SK-N-SH (cell line): ENCODE data around the gene GAST. TPM values are rescaled to one million over a fixed set of nuclear protein-coding genes. Genes with fewer than 3 reads are reported as not detected.
A peak's percentile ranks its signal among the peaks of the same experiment; 100 is the strongest.
"Not testable (repeated sequence)": the region's sequence is repeated elsewhere in the genome, so short reads cannot be mapped to it uniquely, and the experiment has no call there.

Source experiments
- CTCF ChIA-PET: fragments of 300-600, 350-600 bp; formaldehyde crosslinking; extraction: SDS; loops from one replicate; lab custom pipeline; 2021; lab: Yijun Ruan, JAX
- POLR2A ChIA-PET: fragments of 350-600 bp; sonication (Branson Sonifier 250); formaldehyde crosslinking; extraction: SDS; loops from one replicate; lab custom pipeline; 2020; ENCODE audit warnings: antibody characterized with exemption, inconsistent platforms; lab: Yijun Ruan, JAX
- DNase-seq: peaks from one replicate; pipeline ENCODE4 v3.0.0; 2012
- H2AFZ ChIP-seq: fragments of 200-600 bp; sonication (generic); 2 replicates; pipeline ENCODE4 v1.8.1; 2016; ENCODE audit warnings: antibody characterized with exemption, mild to moderate bottlenecking, low read depth
- H3F3A ChIP-seq: fragments of 200-600 bp; sonication (generic); replicated peaks from 2 replicates; pipeline ENCODE3; 2016; ENCODE audit warnings: antibody characterized with exemption, mild to moderate bottlenecking; ENCODE audit not compliant: insufficient read depth
- H3K27ac ChIP-seq, 2 experiments: fragments of 200-500 bp in 1 of 2; fragments of 200-600 bp in 1 of 2; sonication (Bioruptor generic) in 1 of 2; sonication (generic), shearing (Covaris generic) in 1 of 2; 2 replicates each; pipeline versions ENCODE4 v1.5.1 to v1.6.1; 2014 to 2016; ENCODE audit warnings: low read depth in 2 of 2, inconsistent platforms in 1 of 2, low read length in 1 of 2, mild to moderate bottlenecking in 1 of 2, mixed read lengths in 1 of 2
- H3K27me3 ChIP-seq: fragments of 200-600 bp; sonication (generic), shearing (Covaris generic); 2 replicates; pipeline ENCODE4 v1.6.1; 2016; ENCODE audit warnings: mixed run types; ENCODE audit not compliant: insufficient read depth
- H3K36me3 ChIP-seq, 2 experiments: fragments of 200-500 bp in 1 of 2; fragments of 200-600 bp in 1 of 2; sonication (Bioruptor generic) in 1 of 2; sonication (generic) in 1 of 2; replicated peaks in 1 of 2; 2 replicates each; pipeline versions ENCODE3 to v1.5.1; 2014 to 2016; ENCODE audit warnings: low read length in 1 of 2, mild to moderate bottlenecking in 1 of 2; ENCODE audit not compliant: insufficient read depth in 2 of 2, control insufficient read depth in 1 of 2
- H3K4me1 ChIP-seq, 2 experiments: fragments of 200-500 bp in 1 of 2; fragments of 200-600 bp in 1 of 2; sonication (Bioruptor generic) in 1 of 2; sonication (generic), shearing (Covaris generic) in 1 of 2; 2 replicates each; pipeline versions ENCODE4 v1.5.1 to v1.6.1; 2014 to 2016; ENCODE audit warnings: low read depth in 1 of 2, low read length in 1 of 2, mixed run types in 1 of 2; ENCODE audit not compliant: insufficient read depth in 2 of 2, control insufficient read depth in 1 of 2
- H3K4me2 ChIP-seq: fragments of 200-600 bp; sonication (generic), shearing (Covaris generic); 2 replicates; pipeline ENCODE4 v1.6.1; 2017; ENCODE audit warnings: mixed run types
- H3K4me3 ChIP-seq, 2 experiments: fragments of 200-500 bp in 1 of 2; fragments of 200-600 bp in 1 of 2; sonication (Bioruptor generic) in 1 of 2; sonication (generic), shearing (Covaris generic) in 1 of 2; 2 replicates each; pipeline versions ENCODE4 v1.5.1 to v1.8.1; 2014 to 2016; ENCODE audit warnings: low read depth in 2 of 2, inconsistent platforms in 1 of 2, low read length in 1 of 2, mild to moderate bottlenecking in 1 of 2, mixed read lengths in 1 of 2, moderate library complexity in 1 of 2
- H3K79me2 ChIP-seq: fragments of 200-600 bp; sonication (generic); 2 replicates; pipeline ENCODE4 v1.8.1; 2017; ENCODE audit warnings: mild to moderate bottlenecking; ENCODE audit not compliant: insufficient read depth
- H3K9ac ChIP-seq: fragments of 200-600 bp; sonication (generic); 2 replicates; pipeline ENCODE4 v1.6.1; 2017; ENCODE audit warnings: mixed run types
- H3K9me2 ChIP-seq: fragments of 200-600 bp; sonication (generic); 2 replicates; pipeline ENCODE4 v1.6.1; 2017; ENCODE audit warnings: mixed run types
- H3K9me3 ChIP-seq: fragments of 200-600 bp; sonication (generic); 2 replicates; pipeline ENCODE4 v1.6.1; 2017; ENCODE audit warnings: mixed run types, mild to moderate bottlenecking, moderate library complexity
- H4K20me1 ChIP-seq: fragments of 200-600 bp; sonication (generic); 2 replicates; pipeline ENCODE4 v1.6.1; 2017; ENCODE audit warnings: mild to moderate bottlenecking, mixed run types; ENCODE audit not compliant: insufficient read depth
- CTCF ChIP-seq: fragments of 200-600 bp; sonication (generic); IDR thresholded peaks from 2 replicates; pipeline ENCODE4 v1.6.1; 2017; ENCODE audit warnings: antibody characterized with exemption, mild to moderate bottlenecking, moderate library complexity
- EZH2phosphoT487 ChIP-seq: fragments of 200-600 bp; sonication (generic); IDR thresholded peaks from 2 replicates; pipeline ENCODE4 v1.6.1; 2017; ENCODE audit warnings: low read depth, mixed run types, mild to moderate bottlenecking, antibody characterized with exemption, moderate library complexity, borderline replicate concordance
- FOSL2 ChIP-seq: IDR thresholded peaks from 2 replicates; pipeline ENCODE4 v1.4.0; 2012; ENCODE audit warnings: low read depth, mild to moderate bottlenecking, moderate library complexity, borderline replicate concordance
- FOXJ3 ChIP-seq: sonication (generic); formaldehyde crosslinking; IDR thresholded peaks from 2 replicates; pipeline ENCODE4 v1.5.1; 2020; ENCODE audit warnings: mild to moderate bottlenecking, missing genetic modification reagents
- GATA2 ChIP-seq: sonication (generic); formaldehyde crosslinking; IDR thresholded peaks from 2 replicates; pipeline ENCODE4 v1.5.0; 2020; ENCODE audit warnings: mild to moderate bottlenecking, missing genetic modification reagents
- MAX ChIP-seq: IDR thresholded peaks from 2 replicates; pipeline ENCODE4 v1.4.0; 2012; ENCODE audit warnings: low read depth
- MXI1 ChIP-seq: IDR thresholded peaks from 2 replicates; pipeline ENCODE4 v1.6.1; 2012; ENCODE audit warnings: mild to moderate bottlenecking, low read depth, low read length, improper control_type of control experiment
- NFIC ChIP-seq: IDR thresholded peaks from 2 replicates; pipeline ENCODE4 v1.4.0; 2012; ENCODE audit warnings: borderline replicate concordance
- PBX3 ChIP-seq: IDR thresholded peaks from 2 replicates; pipeline ENCODE4; 2012
- POLR2AphosphoS5 ChIP-seq: IDR thresholded peaks from 2 replicates; pipeline ENCODE4 v1.6.1; 2012; ENCODE audit warnings: low read depth, low read length
- RAD21 ChIP-seq: IDR thresholded peaks from 2 replicates; pipeline ENCODE4 v1.6.1; 2012; ENCODE audit warnings: mild to moderate bottlenecking, low read length
- REST ChIP-seq: IDR thresholded peaks from 2 replicates; pipeline ENCODE4 v1.6.1; 2012; ENCODE audit warnings: mild to moderate bottlenecking, low read depth, low read length, moderate library complexity
- SMC3 ChIP-seq: IDR thresholded peaks from 2 replicates; pipeline ENCODE4 v1.6.1; 2012; ENCODE audit warnings: low read depth, low read length, improper control_type of control experiment
- TEAD4 ChIP-seq: IDR thresholded peaks from 2 replicates; pipeline ENCODE4 v1.4.0; 2012; ENCODE audit warnings: mild to moderate bottlenecking, borderline replicate concordance; ENCODE audit not compliant: insufficient read depth
- YY1 ChIP-seq: IDR thresholded peaks from 2 replicates; pipeline ENCODE4 v1.4.0; 2012; ENCODE audit warnings: low read depth, mild to moderate bottlenecking
- WGBS: methylation state at CpG from one replicate; pipeline ENCODE4 v1.1.6; 2017; ENCODE audit warnings: low lambda C conversion rate; 5-methylcytosine and 5-hydroxymethylcytosine counted together
- polyA plus RNA-seq, 3 experiments: library from polyadenylated mRNA; depleted of rRNA; stranded (reverse); fragments of >200 nt; gene quantifications; 2 replicates each; pipeline ENCODE4 v1.2.3, GENCODE V29; 2012

GAST gene
- polyA plus RNA-seq, 1 of the 3 experiments (the other 2 are of a cell fraction) = not detected

GRCh38 chr17:41684035-41684434, 28.1 kb upstream of the GAST start:
- Histone ChIP-seq H3K36me3 (no peaks in the 10 kb centered on the region), H3K9me3 (no peaks in the 10 kb centered on the region), H3K27ac (peak overlapping the region in 1 of 2 experiments; percentile 47; a peak in 1 of 4 replicates), H3K79me2 (peaks cover 3% of the 10 kb centered on the region; the same call in 1 of the 2 replicates), H3K9me2 (no peaks in the 10 kb centered on the region), H4K20me1 (no peaks in the 10 kb centered on the region), H3K4me2 (no peak overlapping the region), H3F3A (peaks cover 5% of the 10 kb centered on the region), H3K4me3 (no peak overlapping the region), H3K27me3 (no peaks in the 10 kb centered on the region), H2AFZ (no peak overlapping the region), H3K9ac (no peak overlapping the region), H3K4me1 (peaks cover 0 to 17% of the 10 kb centered on the region in 2 experiments; a peak in 1 of 4 replicates)
- DNase-seq = peak; percentile 46
- ChIA-PET POLR2A (no interaction called here), CTCF (interaction anchor here (2.0 to 18.0 kb wide), 4 partner anchors 12 to 135 kb away, joined by 4 to 235 read pairs (median 8); no protein-coding TSS in a partner anchor)
- TF ChIP-seq YY1 = no peak
- peak; percentile 33; the same call in 1 of the 2 replicates for TF ChIP-seq MXI1
- no peak for TF ChIP-seq EZH2phosphoT487
- TF ChIP-seq TEAD4 = no peak
- TF ChIP-seq REST = no peak
- TF ChIP-seq GATA2 (CRISPR knock-in tag) = peak; percentile 68
- TF ChIP-seq MAX = no peak
- no peak for TF ChIP-seq RAD21
- no peak for TF ChIP-seq NFIC
- no peak for TF ChIP-seq PBX3
- TF ChIP-seq FOXJ3 (CRISPR knock-in tag) = no peak
- TF ChIP-seq CTCF = no peak
- TF ChIP-seq FOSL2 = no peak
- no peak for TF ChIP-seq POLR2AphosphoS5
- TF ChIP-seq SMC3 = no peak
- 35% methylated on average over 4 of the region's 4 CpGs for WGBS

GRCh38 chr17:41685753-41686152, 26.4 kb upstream of the GAST start:
- H2AFZ ChIP-seq, H3K4me2 ChIP-seq, POLR2A ChIA-PET, H3K9me3 ChIP-seq, H3K9me2 ChIP-seq, H3K4me3 ChIP-seq, H3K9ac ChIP-seq, DNase-seq, H3K27me3 ChIP-seq, H3K27ac ChIP-seq: not testable (repeated sequence)
- Histone ChIP-seq H3K36me3 (peaks cover 14% of the 10 kb centered on the region in 2 experiments), H3K4me1 (peaks cover 7 to 24% of the 10 kb centered on the region in 2 experiments), H3F3A (peaks cover 19% of the 10 kb centered on the region), H4K20me1 (peaks cover 15% of the 10 kb centered on the region), H3K79me2 (peaks cover 18% of the 10 kb centered on the region)
- CTCF ChIA-PET = interaction anchor here (2.0 to 18.0 kb wide), 3 partner anchors 10 to 137 kb away, joined by 4 to 235 read pairs (median 7); no protein-coding TSS in a partner anchor
- 88% methylated on average over 13 of the region's 13 CpGs for WGBS
